ENCODE measurements around the gene DHX58.
A peak's percentile ranks its signal among the peaks of the same experiment; 100 is the strongest.

Gene DHX58

GRCh38 chr17:42129109-42129837, 16.8 kb upstream of the DHX58 start:
- no peak for DNase-seq (ENCODE audit: low read depth)

GRCh38 chr17:42127414-42127813, 14.9 kb upstream of the DHX58 start:
- DNase-seq (ENCODE audit: low read depth): no peak

- no peak for DNase-seq (ENCODE audit: low read depth)
Measured at GRCh38 chr17:42126836-42127235, 14.3 kb upstream of the DHX58 start.

- no peak for DNase-seq (ENCODE audit: low read depth)
Measured at GRCh38 chr17:42125565-42125964, 13.1 kb upstream of the DHX58 start.

- DNase-seq (ENCODE audit: low read depth): no peak
Measured at GRCh38 chr17:42124256-42124655, 11.7 kb upstream of the DHX58 start.

- no peak for DNase-seq (ENCODE audit: low read depth)
Measured at GRCh38 chr17:42122371-42123303, 10.1 kb upstream of the DHX58 start, which contains the start of gene HSPB9. Gene HSPB9 (plus strand): TSS chr17:42122804. CDS start chr17:42122851, 47 bp downstream.

- DNase-seq (ENCODE audit: low read depth): peak; percentile 72
Measured at GRCh38 chr17:42120770-42121769, 8.6 kb upstream of the DHX58 start, which contains the start of gene KAT2A. Gene KAT2A (minus strand): TSS chr17:42121367. CDS start chr17:42121304, 63 bp downstream.

GRCh38 chr17:42120161-42120769, 7.8 kb upstream of the DHX58 start:
- DNase-seq (ENCODE audit: low read depth): no peak

- DNase-seq (ENCODE audit: low read depth): no peak
Measured at GRCh38 chr17:42119301-42119700, 6.8 kb upstream of the DHX58 start.

- DNase-seq (ENCODE audit: low read depth): peak; percentile 23
Measured at GRCh38 chr17:42118545-42118944, 6.0 kb upstream of the DHX58 start.

- no peak for DNase-seq (ENCODE audit: low read depth)
Measured at GRCh38 chr17:42118126-42118510, 5.6 kb upstream of the DHX58 start.

- DNase-seq (ENCODE audit: low read depth): no peak
Measured at GRCh38 chr17:42117397-42118125, 5.0 kb upstream of the DHX58 start.

GRCh38 chr17:42116705-42117396, 4.3 kb upstream of the DHX58 start:
- peak; percentile 75 for DNase-seq (ENCODE audit: low read depth)

- DNase-seq (ENCODE audit: low read depth): no peak
Measured at GRCh38 chr17:42114118-42114517, 1.6 kb upstream of the DHX58 start.

- no peak for DNase-seq (ENCODE audit: low read depth)
Measured at GRCh38 chr17:42113293-42114069, 967 bp upstream of the DHX58 start.

GRCh38 chr17:42111871-42112551, 503 bp downstream of the DHX58 start:
- DNase-seq (ENCODE audit: low read depth): peak; percentile 16

GRCh38 chr17:42111265-42111636, 1.3 kb downstream of the DHX58 start:
- no peak for DNase-seq (ENCODE audit: low read depth)
